HEK293 (cell line): ENCODE measurements around the gene ERN2.

Source experiments
- CTCF ChIP-seq: fragments of 450-650 bp; formaldehyde crosslinking; IDR thresholded peaks from 2 replicates; pipeline ENCODE4 v1.5.1; 2016; ENCODE audit warnings: missing biosample characterization, missing genetic modification characterization
- SP2 ChIP-seq: fragments of 450-650 bp; formaldehyde crosslinking; IDR thresholded peaks from 2 replicates; pipeline ENCODE4 v1.5.1; 2016; ENCODE audit warnings: missing biosample characterization, missing genetic modification characterization
- YY1 ChIP-seq: fragments of 450-650 bp; formaldehyde crosslinking; IDR thresholded peaks from 2 replicates; pipeline ENCODE4 v1.5.1; 2018; ENCODE audit warnings: missing biosample characterization, missing genetic modification characterization
- ZFP69B ChIP-seq: fragments of 450-650 bp; formaldehyde crosslinking; IDR thresholded peaks from 2 replicates; pipeline ENCODE4 v1.5.1; 2016; ENCODE audit warnings: missing biosample characterization, missing genetic modification characterization
- ZIC2 ChIP-seq: fragments of 450-650 bp; formaldehyde crosslinking; IDR thresholded peaks from 2 replicates; pipeline ENCODE4 v1.5.1; 2016; ENCODE audit warnings: missing biosample characterization, missing genetic modification characterization
- ZNF138 ChIP-seq: fragments of 450-650 bp; formaldehyde crosslinking; IDR thresholded peaks from 2 replicates; pipeline ENCODE4 v1.5.1; 2016; ENCODE audit warnings: missing biosample characterization, missing genetic modification characterization, borderline replicate concordance
- ZNF366 ChIP-seq: fragments of 450-650 bp; formaldehyde crosslinking; conservative IDR thresholded peaks from 2 replicates; pipeline ENCODE4 v1.5.1; 2016; ENCODE audit warnings: missing biosample characterization, missing genetic modification characterization
- ZNF544 ChIP-seq: fragments of 450-650 bp; formaldehyde crosslinking; IDR thresholded peaks from 2 replicates; pipeline ENCODE4 v1.5.0; 2017; ENCODE audit warnings: missing biosample characterization, missing genetic modification characterization
- ZNF707 ChIP-seq: fragments of 450-650 bp; formaldehyde crosslinking; IDR thresholded peaks from 2 replicates; pipeline ENCODE4 v1.5.1; 2016; ENCODE audit warnings: missing biosample characterization, missing genetic modification characterization
- TF ChIP-seq, protein P1 (sequence below): fragments of 450-650 bp; formaldehyde crosslinking; IDR thresholded peaks from 2 replicates; pipeline ENCODE4 v1.5.1; 2016; ENCODE audit warnings: missing biosample characterization, missing genetic modification characterization

DNA sequence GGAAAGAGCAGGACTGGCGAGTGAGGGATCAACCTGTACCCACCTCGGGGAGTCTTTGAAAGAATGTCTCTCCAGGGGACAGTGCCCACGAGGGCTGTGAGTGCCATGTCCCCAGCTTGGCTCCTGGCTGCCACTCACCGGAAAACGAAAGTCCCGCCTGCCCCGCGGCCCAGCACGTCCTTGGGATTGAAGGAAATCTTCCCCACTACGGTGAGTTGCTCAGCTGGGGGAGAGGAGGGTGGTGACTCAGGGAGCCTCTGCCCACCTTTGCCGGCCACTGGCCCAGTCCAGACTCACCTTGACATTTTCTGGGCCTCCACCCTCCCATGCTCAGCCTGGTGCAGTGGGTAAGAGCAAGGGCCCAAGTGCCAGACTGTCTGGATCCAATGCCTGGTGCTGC is 17.3 kb downstream of the ERN2 start:
- TF ChIP-seq ZNF544 (tag by site-specific recombination) (no peak), ZFP69B (tag by site-specific recombination) (no peak), ZNF138 (tag by site-specific recombination) (no peak), CTCF (tag by site-specific recombination) (no peak), YY1 (tag by site-specific recombination) (no peak), ZIC2 (tag by site-specific recombination) (no peak), SP2 (no peak), ZNF366 (tag by site-specific recombination) (no peak), ZNF707 (tag by site-specific recombination) (no peak)
- TF ChIP-seq, protein P1, sequence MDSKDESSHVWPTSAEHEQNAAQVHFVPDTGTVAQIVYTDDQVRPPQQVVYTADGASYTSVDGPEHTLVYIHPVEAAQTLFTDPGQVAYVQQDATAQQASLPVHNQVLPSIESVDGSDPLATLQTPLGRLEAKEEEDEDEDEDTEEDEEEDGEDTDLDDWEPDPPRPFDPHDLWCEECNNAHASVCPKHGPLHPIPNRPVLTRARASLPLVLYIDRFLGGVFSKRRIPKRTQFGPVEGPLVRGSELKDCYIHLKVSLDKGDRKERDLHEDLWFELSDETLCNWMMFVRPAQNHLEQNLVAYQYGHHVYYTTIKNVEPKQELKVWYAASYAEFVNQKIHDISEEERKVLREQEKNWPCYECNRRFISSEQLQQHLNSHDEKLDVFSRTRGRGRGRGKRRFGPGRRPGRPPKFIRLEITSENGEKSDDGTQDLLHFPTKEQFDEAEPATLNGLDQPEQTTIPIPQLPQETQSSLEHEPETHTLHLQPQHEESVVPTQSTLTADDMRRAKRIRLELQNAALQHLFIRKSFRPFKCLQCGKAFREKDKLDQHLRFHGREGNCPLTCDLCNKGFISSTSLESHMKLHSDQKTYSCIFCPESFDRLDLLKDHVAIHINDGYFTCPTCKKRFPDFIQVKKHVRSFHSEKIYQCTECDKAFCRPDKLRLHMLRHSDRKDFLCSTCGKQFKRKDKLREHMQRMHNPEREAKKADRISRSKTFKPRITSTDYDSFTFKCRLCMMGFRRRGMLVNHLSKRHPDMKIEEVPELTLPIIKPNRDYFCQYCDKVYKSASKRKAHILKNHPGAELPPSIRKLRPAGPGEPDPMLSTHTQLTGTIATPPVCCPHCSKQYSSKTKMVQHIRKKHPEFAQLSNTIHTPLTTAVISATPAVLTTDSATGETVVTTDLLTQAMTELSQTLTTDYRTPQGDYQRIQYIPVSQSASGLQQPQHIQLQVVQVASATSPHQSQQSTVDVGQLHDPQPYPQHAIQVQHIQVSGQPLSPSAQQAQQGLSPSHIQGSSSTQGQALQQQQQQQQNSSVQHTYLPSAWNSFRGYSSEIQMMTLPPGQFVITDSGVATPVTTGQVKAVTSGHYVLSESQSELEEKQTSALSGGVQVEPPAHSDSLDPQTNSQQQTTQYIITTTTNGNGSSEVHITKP (tag by site-specific recombination): no peak
